NB4 (cell line): Measurements from ENCODE around the gene LY86.

ENCODE experiments used
- MAX ChIP-seq: IDR thresholded peaks from 2 replicates; pipeline ENCODE4 v1.6.1; 2011; ENCODE audit warnings: low read depth, low read length
- MYC ChIP-seq: IDR thresholded peaks from 2 replicates; pipeline ENCODE4 v1.6.1; 2011; ENCODE audit warnings: low read depth, low read length
- POLR2A ChIP-seq: IDR thresholded peaks from 2 replicates; pipeline ENCODE4 v1.6.1; 2011; ENCODE audit warnings: mild to moderate bottlenecking; ENCODE audit not compliant: insufficient read length; ENCODE audit errors: extremely low read depth
- TF ChIP-seq, protein P1 (sequence below): IDR thresholded peaks from one replicate; pipeline ENCODE4 v1.5.1; 2012; ENCODE audit warnings: low read depth, low read length

DNA sequence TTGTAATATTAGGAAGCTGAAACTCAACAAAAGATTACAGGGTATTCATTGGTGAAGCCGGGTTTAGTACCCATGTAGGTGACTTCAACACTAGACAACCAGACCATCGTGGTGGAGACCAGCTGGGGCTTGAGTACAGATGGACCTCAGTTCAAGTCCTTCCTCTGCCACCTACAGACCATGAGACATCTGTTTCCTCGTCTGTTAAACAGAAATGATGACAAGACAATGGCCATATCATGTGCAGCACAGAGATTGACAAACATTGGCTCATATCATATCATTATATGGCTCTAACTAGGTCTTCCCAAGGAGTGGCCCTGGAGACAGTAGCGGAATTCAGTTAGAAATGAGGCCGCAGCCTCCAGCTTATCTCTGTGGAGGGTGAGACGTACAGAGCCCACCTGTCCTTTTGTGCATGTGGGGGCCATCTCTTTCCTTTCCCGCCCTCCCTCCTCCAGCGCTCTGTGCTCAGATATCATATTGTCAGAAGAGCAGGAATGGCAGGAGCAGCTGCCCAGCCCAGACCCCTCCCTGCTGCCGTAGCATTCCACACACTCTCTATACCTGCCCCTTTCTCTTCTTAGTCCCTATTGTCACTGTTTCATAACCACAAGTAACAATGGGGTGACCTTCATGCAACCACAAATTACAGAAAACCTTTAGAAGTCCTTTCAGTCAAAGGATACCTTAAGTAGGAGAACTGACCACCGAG, 75.1 kb downstream of the LY86 start:
- TF ChIP-seq, protein P1, sequence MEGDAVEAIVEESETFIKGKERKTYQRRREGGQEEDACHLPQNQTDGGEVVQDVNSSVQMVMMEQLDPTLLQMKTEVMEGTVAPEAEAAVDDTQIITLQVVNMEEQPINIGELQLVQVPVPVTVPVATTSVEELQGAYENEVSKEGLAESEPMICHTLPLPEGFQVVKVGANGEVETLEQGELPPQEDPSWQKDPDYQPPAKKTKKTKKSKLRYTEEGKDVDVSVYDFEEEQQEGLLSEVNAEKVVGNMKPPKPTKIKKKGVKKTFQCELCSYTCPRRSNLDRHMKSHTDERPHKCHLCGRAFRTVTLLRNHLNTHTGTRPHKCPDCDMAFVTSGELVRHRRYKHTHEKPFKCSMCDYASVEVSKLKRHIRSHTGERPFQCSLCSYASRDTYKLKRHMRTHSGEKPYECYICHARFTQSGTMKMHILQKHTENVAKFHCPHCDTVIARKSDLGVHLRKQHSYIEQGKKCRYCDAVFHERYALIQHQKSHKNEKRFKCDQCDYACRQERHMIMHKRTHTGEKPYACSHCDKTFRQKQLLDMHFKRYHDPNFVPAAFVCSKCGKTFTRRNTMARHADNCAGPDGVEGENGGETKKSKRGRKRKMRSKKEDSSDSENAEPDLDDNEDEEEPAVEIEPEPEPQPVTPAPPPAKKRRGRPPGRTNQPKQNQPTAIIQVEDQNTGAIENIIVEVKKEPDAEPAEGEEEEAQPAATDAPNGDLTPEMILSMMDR = no peak
- TF ChIP-seq POLR2A (no peak), MAX (no peak), MYC (no peak)
